ENCODE data around the gene ACD.

GRCh38 chr16:67672306-67672705, 12.2 kb upstream of the ACD start:
- TF ChIP-seq CTCF (IDR thresholded peaks at IDR 0.05 in 4 of 5, conservative IDR thresholded peaks at IDR 0.05 in 1 of 5) = no peak
- no peak for TF ChIP-seq POLR2A (IDR thresholded peaks at IDR 0.05)

All from gastrocnemius medialis (tissue), 4 donors.